IMR-90 (cell line): ENCODE measurements around the gene FBXW2. TPM values are rescaled to one million over a fixed set of nuclear protein-coding genes. Genes with fewer than 3 reads are reported as not detected.
A peak's percentile ranks its signal among the peaks of the same experiment; 100 is the strongest.

Experiments used
- ATAC-seq: fragments of 200-7000 bp; cut with Tn5 transposase; 2 replicates; pipeline ENCODE4 v1.9.1; 2020; ENCODE audit warnings: low read depth, mild to moderate bottlenecking, moderate library complexity
- BruUV-seq: library from RNA; stranded (reverse); fragments of 400-500 nt; replicated peaks from 2 replicates; lab custom pipeline; 2021; lab: Mats Ljungman, UMichigan
- CTCF ChIA-PET: fragments of 300-600 bp; formaldehyde crosslinking; extraction: SDS; loops from one replicate; lab custom pipeline; 2021; ENCODE audit warnings: antibody characterized with exemption; lab: Yijun Ruan, JAX
- POLR2A ChIA-PET: fragments of 300-600 bp; sonication (Branson Sonifier 250); formaldehyde crosslinking; loops from one replicate; lab custom pipeline; 2022; ENCODE audit warnings: antibody characterized with exemption; ENCODE audit not compliant: unreplicated experiment; lab: Charles Lee
- DNase-seq: peaks from one replicate; pipeline ENCODE4 v3.0.0; 2013
- H2AFZ ChIP-seq: replicated peaks from 2 replicates; pipeline ENCODE3; 2013; ENCODE audit warnings: low read length, mild to moderate bottlenecking; ENCODE audit not compliant: poor library complexity
- H2AK5ac ChIP-seq: 2 replicates; pipeline ENCODE4 v1.6.1; 2013; ENCODE audit warnings: low read depth, low read length, inconsistent platforms
- H2AK9ac ChIP-seq: replicated peaks from 2 replicates; pipeline ENCODE3; 2013; ENCODE audit warnings: mild to moderate bottlenecking, low read depth, low read length, moderate library complexity; ENCODE audit not compliant: poor library complexity
- H2BK120ac ChIP-seq: 2 replicates; pipeline ENCODE4 v1.6.1; 2013; ENCODE audit warnings: low read depth, low read length, inconsistent platforms
- H2BK15ac ChIP-seq: 3 replicates; pipeline ENCODE4 v1.6.1; 2013; ENCODE audit warnings: low read depth, low read length, inconsistent platforms
- H2BK20ac ChIP-seq: 2 replicates; pipeline ENCODE4 v1.6.1; 2013; ENCODE audit warnings: low read depth, mild to moderate bottlenecking, inconsistent platforms, low read length, moderate library complexity
- H2BK5ac ChIP-seq: 2 replicates; pipeline ENCODE4 v1.6.1; 2013; ENCODE audit warnings: mild to moderate bottlenecking, low read depth, low read length, inconsistent platforms; ENCODE audit not compliant: poor library complexity, severe bottlenecking
- H3K14ac ChIP-seq: replicated peaks from 2 replicates; pipeline ENCODE4 v1.6.1; 2013; ENCODE audit warnings: low read depth, low read length, inconsistent platforms
- H3K18ac ChIP-seq: 2 replicates; pipeline ENCODE4 v1.6.1; 2013; ENCODE audit warnings: low read depth, low read length, control low read depth
- H3K23ac ChIP-seq: 2 replicates; pipeline ENCODE4 v1.6.1; 2013; ENCODE audit warnings: low read depth, low read length, inconsistent platforms
- H3K27ac ChIP-seq: 2 replicates; pipeline ENCODE4 v1.5.1; 2013; ENCODE audit warnings: mild to moderate bottlenecking, control low read depth, low read length; ENCODE audit not compliant: insufficient read depth
- H3K27me3 ChIP-seq: 2 replicates; pipeline ENCODE4 v1.6.1; 2013; ENCODE audit warnings: low read length; ENCODE audit not compliant: control insufficient read depth, insufficient read depth
- H3K36me3 ChIP-seq: 2 replicates; pipeline ENCODE4 v1.6.1; 2013; ENCODE audit warnings: low read length, mixed read lengths; ENCODE audit not compliant: control insufficient read depth, insufficient read depth
- H3K4ac ChIP-seq: 2 replicates; pipeline ENCODE4 v1.6.1; 2013; ENCODE audit warnings: low read depth, low read length, inconsistent platforms
- H3K4me1 ChIP-seq: 2 replicates; pipeline ENCODE4 v1.6.1; 2013; ENCODE audit warnings: low read length, mixed read lengths; ENCODE audit not compliant: control insufficient read depth, insufficient read depth
- H3K4me2 ChIP-seq: 2 replicates; pipeline ENCODE4 v1.6.1; 2013; ENCODE audit warnings: low read depth, mild to moderate bottlenecking, control low read depth, low read length, moderate library complexity
- H3K4me3 ChIP-seq: 2 replicates; pipeline ENCODE4 v1.5.1; 2013; ENCODE audit warnings: low read depth, mild to moderate bottlenecking, control low read depth, low read length, moderate library complexity; ENCODE audit not compliant: insufficient read depth
- H3K56ac ChIP-seq: 2 replicates; pipeline ENCODE4 v1.6.1; 2013; ENCODE audit warnings: low read length, inconsistent platforms; ENCODE audit not compliant: insufficient read depth; ENCODE audit errors: extremely low read depth
- H3K79me1 ChIP-seq, 2 experiments: 2 replicates each; pipeline ENCODE4 v1.6.1; 2013; ENCODE audit warnings: low read length in 2 of 2, inconsistent platforms in 1 of 2, low read depth in 1 of 2
- H3K9ac ChIP-seq: 2 replicates; pipeline ENCODE4 v1.6.1; 2013; ENCODE audit warnings: low read depth, low read length, control low read depth
- H3K9me1 ChIP-seq: 2 replicates; pipeline ENCODE4 v1.6.1; 2013; ENCODE audit warnings: low read length, inconsistent platforms; ENCODE audit not compliant: insufficient read depth
- H3K9me3 ChIP-seq: 2 replicates; pipeline ENCODE4 v1.6.1; 2013; ENCODE audit warnings: low read length; ENCODE audit not compliant: control insufficient read depth, insufficient read depth
- H4K20me1 ChIP-seq: 2 replicates; pipeline ENCODE4 v1.6.1; 2013; ENCODE audit warnings: low read length, inconsistent platforms; ENCODE audit not compliant: insufficient read depth
- H4K5ac ChIP-seq: 2 replicates; pipeline ENCODE4 v1.6.1; 2013; ENCODE audit warnings: mild to moderate bottlenecking, low read depth, low read length, control low read depth
- H4K8ac ChIP-seq, 2 experiments: 2 replicates each; pipeline ENCODE4 v1.6.1; 2013; ENCODE audit warnings: low read depth in 2 of 2, low read length in 2 of 2, control low read depth in 1 of 2, inconsistent platforms in 1 of 2
- H4K91ac ChIP-seq: 2 replicates; pipeline ENCODE4 v1.6.1; 2013; ENCODE audit warnings: low read depth, low read length, inconsistent platforms; ENCODE audit not compliant: insufficient read depth
- BHLHE40 ChIP-seq: fragments of 150-350 bp; IDR thresholded peaks from 2 replicates; pipeline ENCODE4 v1.6.1; 2016; ENCODE audit warnings: mild to moderate bottlenecking, low read depth, low read length
- CEBPB ChIP-seq: IDR thresholded peaks from 2 replicates; pipeline ENCODE4 v1.6.1; 2012; ENCODE audit warnings: low read depth, low read length, improper control_type of control experiment
- CHD1 ChIP-seq: IDR thresholded peaks from 2 replicates; pipeline ENCODE4 v1.6.1; 2012; ENCODE audit warnings: low read depth, low read length, improper control_type of control experiment
- CTCF ChIP-seq: conservative IDR thresholded peaks from 2 replicates; pipeline ENCODE4 v1.5.1; 2012; ENCODE audit warnings: mild to moderate bottlenecking, low read depth, low read length, improper control_type of control experiment
- FOS ChIP-seq: fragments of 150-350 bp; IDR thresholded peaks from 2 replicates; pipeline ENCODE4 v1.6.1; 2016; ENCODE audit warnings: low read depth, low read length
- MAFK ChIP-seq: IDR thresholded peaks from 2 replicates; pipeline ENCODE4 v1.6.1; 2012; ENCODE audit warnings: low read depth, low read length, improper control_type of control experiment
- MAZ ChIP-seq: IDR thresholded peaks from 2 replicates; pipeline ENCODE4 v1.6.1; 2012; ENCODE audit warnings: low read depth, mild to moderate bottlenecking, low read length, improper control_type of control experiment, moderate library complexity, borderline replicate concordance
- MXI1 ChIP-seq: IDR thresholded peaks from 2 replicates; pipeline ENCODE4 v1.6.1; 2012; ENCODE audit warnings: low read depth, mild to moderate bottlenecking, low read length, moderate library complexity, borderline replicate concordance
- NFE2L2 ChIP-seq: fragments of 150-350 bp; IDR thresholded peaks from 2 replicates; pipeline ENCODE4 v1.6.1; 2016; ENCODE audit warnings: low read depth, mild to moderate bottlenecking, low read length
- POLR2A ChIP-seq: IDR thresholded peaks from 2 replicates; pipeline ENCODE4 v1.6.1; 2012; ENCODE audit warnings: mild to moderate bottlenecking, low read depth, low read length
- RAD21 ChIP-seq: IDR thresholded peaks from 2 replicates; pipeline ENCODE4 v1.6.1; 2012; ENCODE audit warnings: low read length, improper control_type of control experiment
- RCOR1 ChIP-seq: IDR thresholded peaks from 2 replicates; pipeline ENCODE4 v1.6.1; 2012; ENCODE audit warnings: mild to moderate bottlenecking, low read length, improper control_type of control experiment; ENCODE audit not compliant: insufficient replicate concordance
- RFX5 ChIP-seq: IDR thresholded peaks from 2 replicates; pipeline ENCODE4 v1.8.0; 2012; ENCODE audit warnings: low read depth, mild to moderate bottlenecking, low read length, moderate library complexity
- SMC3 ChIP-seq: fragments of 150-350 bp; IDR thresholded peaks from 2 replicates; pipeline ENCODE4 v1.6.1; 2016; ENCODE audit warnings: low read depth, mild to moderate bottlenecking, antibody characterized with exemption, low read length, moderate library complexity
- WGBS, 2 experiments: methylation state at CpG; one replicate each; pipeline versions ENCODE4 v1.1.5 to v1.1.7; 2013; ENCODE audit warnings: missing lambda C conversion rate in 2 of 2; ENCODE audit not compliant: insufficient read length in 1 of 2; ENCODE audit errors: extremely low coverage in 2 of 2; 5-methylcytosine and 5-hydroxymethylcytosine counted together
- dilution Hi-C: fragments of 300-500 bp; cut with HindIII; formaldehyde crosslinking; loops from one replicate; pipeline ENCODE4 v1.14.3; 2018; ENCODE audit warnings: low sequenced_read_pairs; ENCODE audit not compliant: unreplicated experiment
- in situ Hi-C: fragments of 300-500 bp; cut with MboI; formaldehyde crosslinking; loops from 3 replicates; pipeline ENCODE4 v1.14.3; 2019; ENCODE audit warnings: low sequenced_read_pairs, inconsistent platforms, mixed read lengths
- intact Hi-C: fragments of 100-400 bp; cut with micrococcal nuclease; formaldehyde crosslinking; loops from 2 replicates; pipeline ENCODE4 v1.10.0; 2022
- polyA plus RNA-seq, 3 experiments: library from polyadenylated mRNA; depleted of rRNA; stranded (reverse); fragments of >200 nt; gene quantifications; 2 replicates each; pipeline ENCODE4 v1.2.3, GENCODE V29; 2012; ENCODE audit warnings: low replicate concordance in 1 of 3
- total RNA-seq: library from RNA; depleted of rRNA; stranded (reverse); fragments of >200 nt; gene quantifications from 2 replicates; pipeline ENCODE4 v1.2.3, GENCODE V29; 2012
- TF ChIP-seq, protein P1 (sequence below): fragments of 150-350 bp; IDR thresholded peaks from 2 replicates; pipeline ENCODE4 v1.6.1; 2017; ENCODE audit warnings: mild to moderate bottlenecking, antibody characterized with exemption, low read length, low read depth
- TF ChIP-seq, protein P2 (sequence below): fragments of 150-350 bp; IDR thresholded peaks from 2 replicates; pipeline ENCODE4 v1.6.1; 2016; ENCODE audit warnings: low read depth, mild to moderate bottlenecking, low read length, moderate library complexity, borderline replicate concordance

FBXW2 gene
- total and polyA plus RNA-seq, 2 of the 4 experiments (the other 2 are of a cell fraction): 27.1 to 43.5 TPM

GRCh38 chr9:120712539-120713031 lies 80.6 kb downstream of the FBXW2 start:
- no peak overlapping the region for H2BK15ac ChIP-seq
- H2AK9ac ChIP-seq: no peak overlapping the region
- H3K18ac ChIP-seq: no peak overlapping the region
- H3K27ac ChIP-seq: no peak overlapping the region
- no peak for TF ChIP-seq RAD21
- TF ChIP-seq, protein P1, sequence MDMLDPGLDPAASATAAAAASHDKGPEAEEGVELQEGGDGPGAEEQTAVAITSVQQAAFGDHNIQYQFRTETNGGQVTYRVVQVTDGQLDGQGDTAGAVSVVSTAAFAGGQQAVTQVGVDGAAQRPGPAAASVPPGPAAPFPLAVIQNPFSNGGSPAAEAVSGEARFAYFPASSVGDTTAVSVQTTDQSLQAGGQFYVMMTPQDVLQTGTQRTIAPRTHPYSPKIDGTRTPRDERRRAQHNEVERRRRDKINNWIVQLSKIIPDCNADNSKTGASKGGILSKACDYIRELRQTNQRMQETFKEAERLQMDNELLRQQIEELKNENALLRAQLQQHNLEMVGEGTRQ: no peak
- TF ChIP-seq, protein P2, sequence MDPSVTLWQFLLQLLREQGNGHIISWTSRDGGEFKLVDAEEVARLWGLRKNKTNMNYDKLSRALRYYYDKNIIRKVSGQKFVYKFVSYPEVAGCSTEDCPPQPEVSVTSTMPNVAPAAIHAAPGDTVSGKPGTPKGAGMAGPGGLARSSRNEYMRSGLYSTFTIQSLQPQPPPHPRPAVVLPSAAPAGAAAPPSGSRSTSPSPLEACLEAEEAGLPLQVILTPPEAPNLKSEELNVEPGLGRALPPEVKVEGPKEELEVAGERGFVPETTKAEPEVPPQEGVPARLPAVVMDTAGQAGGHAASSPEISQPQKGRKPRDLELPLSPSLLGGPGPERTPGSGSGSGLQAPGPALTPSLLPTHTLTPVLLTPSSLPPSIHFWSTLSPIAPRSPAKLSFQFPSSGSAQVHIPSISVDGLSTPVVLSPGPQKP: no peak
- no peak for TF ChIP-seq MAZ
- TF ChIP-seq FOS: no peak
- no peak for TF ChIP-seq RFX5
- no peak for TF ChIP-seq CHD1
- no peak for TF ChIP-seq RCOR1
- no peak for TF ChIP-seq MXI1
- no peak for TF ChIP-seq MAFK
- no peak for TF ChIP-seq CEBPB
- TF ChIP-seq POLR2A: no peak
- TF ChIP-seq SMC3: no peak
- no peak for TF ChIP-seq NFE2L2
- no peak for TF ChIP-seq BHLHE40
- TF ChIP-seq CTCF: no peak
- H3K36me3 ChIP-seq: no peaks in the 10 kb centered on the region
- no peak overlapping the region for H4K5ac ChIP-seq
- no peak overlapping the region for H3K4ac ChIP-seq
- no peaks in the 10 kb centered on the region for H3K9me3 ChIP-seq
- H3K4me2 ChIP-seq: peak overlapping the region; percentile 74
- H3K56ac ChIP-seq: 0 out of 2 replicates have a peak overlapping the region, but pooled peaks have one; percentile 13
- BruUV-seq: no TSS peak
- H3K4me1 ChIP-seq: peaks cover 13% of the 10 kb centered on the region
- ChIA-PET POLR2A (no interaction called here), CTCF (interaction anchor here (0.6 to 1.0 kb wide), 5 partner anchors 10 to 1113 kb away, joined by 3 to 6 read pairs (median 4); no protein-coding TSS in a partner anchor)
- H3K14ac ChIP-seq: 0 out of 2 replicates have a peak overlapping the region, but pooled peaks have one; percentile 39
- peak overlapping the region; percentile 32; the same call in 1 of the 2 replicates for H3K9ac ChIP-seq
- ATAC-seq: no peak
- peak overlapping the region; percentile 75 for H3K4me3 ChIP-seq
- H2AK5ac ChIP-seq: no peak overlapping the region
- in situ Hi-C loops: no loop called here
- H4K91ac ChIP-seq: no peak overlapping the region
- H3K27me3 ChIP-seq: no peaks in the 10 kb centered on the region
- H2AFZ ChIP-seq: no peak overlapping the region
- H2BK5ac ChIP-seq: no peak overlapping the region
- no peak overlapping the region for H2BK20ac ChIP-seq
- H2BK120ac ChIP-seq: no peak overlapping the region
- peaks cover 11 to 59% of the 10 kb centered on the region in 2 experiments; a peak in 3 of 4 replicates for H3K79me1 ChIP-seq
- no CpG with 5 or more reads among the region's 4 CpGs for WGBS, 2 experiments
- no peak overlapping the region for H4K8ac ChIP-seq
- intact Hi-C loops: loop anchor here (2.0 kb wide), 1 partner anchor 92 kb away; no protein-coding TSS in a partner anchor
- peaks cover 3% of the 10 kb centered on the region; the same call in 1 of the 2 replicates for H3K9me1 ChIP-seq
- dilution Hi-C loops: no loop called here
- H3K23ac ChIP-seq: peak overlapping the region; percentile 31
- no peaks in the 10 kb centered on the region for H4K20me1 ChIP-seq
- no peak for DNase-seq
